ENCODE results near the gene KIF22. TPM values are rescaled to one million over a fixed set of nuclear protein-coding genes. Genes with fewer than 3 reads are reported as not detected.

The KIF22 gene
- total and polyA plus RNA-seq, 2 donors (not counting 1 experiment from before 2014, with no cell fraction given), result 12.3 to 17.7 TPM

GRCh38 chr16:29854520-29855100 lies 64.1 kb downstream of the KIF22 start:
- DNase-seq (ENCODE audit: low read depth in 2 of 2), result no peak
- Histone ChIP-seq H2AFZ (ENCODE audit: low read length) (no peak overlapping the region), H3K9me3 (ENCODE audit: control insufficient read depth, insufficient read depth, low read depth, low read length) (no peaks in the 10 kb centered on the region), H3K79me2 (ENCODE audit: control insufficient read depth, insufficient read depth, low read length) (no peaks in the 10 kb centered on the region), H3K4me3 (replicated peaks in 1 of 4; ENCODE audit: control extremely low read depth in 1 of 4, insufficient read depth in 1 of 4, low read depth in 3 of 4, low read length in 4 of 4) (no peak overlapping the region), H3K27me3 (ENCODE audit: control insufficient read depth, insufficient read depth, low read length) (no peaks in the 10 kb centered on the region), H3K4me1 (ENCODE audit: control insufficient read depth, extremely low read depth, insufficient read depth, low read length) (no peaks in the 10 kb centered on the region), H4K20me1 (ENCODE audit: control insufficient read depth, extremely low read depth, insufficient read depth, low read length) (no peaks in the 10 kb centered on the region), H3K4me2 (ENCODE audit: extremely low read depth, insufficient read depth, low read length) (no peak overlapping the region), H3K9ac (ENCODE audit: insufficient read depth, low read length) (no peak overlapping the region), H3K36me3 (ENCODE audit: control insufficient read depth, insufficient read depth, low read length) (peaks cover 11% of the 10 kb centered on the region), H3K27ac (ENCODE audit: insufficient read depth, low read length) (no peak overlapping the region)
- TF ChIP-seq CTCF (conservative IDR thresholded peaks at IDR 0.05 in 1 of 2, IDR thresholded peaks at IDR 0.05 in 1 of 2; ENCODE audit: low read depth in 1 of 2, low read length in 2 of 2) (no peak), EZH2 (IDR thresholded peaks at IDR 0.05; ENCODE audit: low read length, missing control alignments) (no peak)

Other genes with a start within 250 kb of the KIF22 start
- gene SPN, start 127.5 kb upstream of the KIF22 start, total RNA-seq, result not detected in 2 replicates
- 0.01 and 0.05 TPM in 2 replicates for gene SPN, start 127.5 kb upstream of the KIF22 start, polyA plus RNA-seq
- 53.7 and 94.0 TPM in 2 replicates for gene QPRT, start 111.6 kb upstream of the KIF22 start, total RNA-seq
- gene QPRT, start 111.6 kb upstream of the KIF22 start, polyA plus RNA-seq, result 10.3 and 27.7 TPM in 2 replicates
- gene C16orf54, start 44.8 kb upstream of the KIF22 start, total RNA-seq, result not detected in 2 replicates
- gene C16orf54, start 44.8 kb upstream of the KIF22 start, polyA plus RNA-seq, result not detected in 2 replicates
- gene ZG16, start 12.5 kb upstream of the KIF22 start, total RNA-seq, result not detected in 2 replicates
- not detected in 2 replicates for gene ZG16, start 12.5 kb upstream of the KIF22 start, polyA plus RNA-seq
- gene MAZ, start 15.8 kb downstream of the KIF22 start, total RNA-seq, result 131 and 136 TPM in 2 replicates
- gene MAZ, start 15.8 kb downstream of the KIF22 start, polyA plus RNA-seq, result 68.1 and 96.6 TPM in 2 replicates
- gene PRRT2, start 21.4 kb downstream of the KIF22 start, total RNA-seq, result 2.1 TPM in 2 replicates
- gene PRRT2, start 21.4 kb downstream of the KIF22 start, polyA plus RNA-seq, result 1.3 and 2.9 TPM in 2 replicates
- gene PAGR1, start 25.4 kb downstream of the KIF22 start, total RNA-seq, result 10.7 and 12.1 TPM in 2 replicates
- gene PAGR1, start 25.4 kb downstream of the KIF22 start, polyA plus RNA-seq, result 10.0 and 16.2 TPM in 2 replicates
- gene MVP, start 29.7 kb downstream of the KIF22 start, total RNA-seq, result 336 and 518 TPM in 2 replicates
- gene MVP, start 29.7 kb downstream of the KIF22 start, polyA plus RNA-seq, result 208 and 214 TPM in 2 replicates
- gene CDIPT, start 72.5 kb downstream of the KIF22 start, total RNA-seq, result 89.1 and 99.6 TPM in 2 replicates
- gene CDIPT, start 72.5 kb downstream of the KIF22 start, polyA plus RNA-seq, result 78.1 and 84.9 TPM in 2 replicates
- gene SEZ6L2, start 108.8 kb downstream of the KIF22 start, total RNA-seq, result 1.8 and 2.6 TPM in 2 replicates
- gene SEZ6L2, start 108.8 kb downstream of the KIF22 start, polyA plus RNA-seq, result 0.80 and 1.2 TPM in 2 replicates
- gene ASPHD1, start 109.7 kb downstream of the KIF22 start, total RNA-seq, result 5.4 and 5.9 TPM in 2 replicates
- 0.77 and 1.3 TPM in 2 replicates for gene ASPHD1, start 109.7 kb downstream of the KIF22 start, polyA plus RNA-seq
- 4.6 and 6.3 TPM in 2 replicates for gene KCTD13, start 135.5 kb downstream of the KIF22 start, total RNA-seq
- gene KCTD13, start 135.5 kb downstream of the KIF22 start, polyA plus RNA-seq, result 5.7 and 5.9 TPM in 2 replicates
- gene TMEM219, start 171.3 kb downstream of the KIF22 start, total RNA-seq, result 80.6 and 100 TPM in 2 replicates
- 79.4 and 86.3 TPM in 2 replicates for gene TMEM219, start 171.3 kb downstream of the KIF22 start, polyA plus RNA-seq
- gene TAOK2, start 183.1 kb downstream of the KIF22 start, total RNA-seq, result 36.5 and 41.3 TPM in 2 replicates
- 12.3 and 14.3 TPM in 2 replicates for gene TAOK2, start 183.1 kb downstream of the KIF22 start, polyA plus RNA-seq
- 5.6 and 7.9 TPM in 2 replicates for gene HIRIP3, start 204.9 kb downstream of the KIF22 start, total RNA-seq
- 3.0 and 7.2 TPM in 2 replicates for gene HIRIP3, start 204.9 kb downstream of the KIF22 start, polyA plus RNA-seq
- gene INO80E, start 205.5 kb downstream of the KIF22 start, total RNA-seq, result 16.3 and 18.5 TPM in 2 replicates
- gene INO80E, start 205.5 kb downstream of the KIF22 start, polyA plus RNA-seq, result 21.9 and 37.1 TPM in 2 replicates
- gene DOC2A, start 220.3 kb downstream of the KIF22 start, total RNA-seq, result 0.26 and 0.33 TPM in 2 replicates
- gene DOC2A, start 220.3 kb downstream of the KIF22 start, polyA plus RNA-seq, result 0.03 TPM in 1 of 2 replicates, not detected in the other
- not detected in 2 replicates for gene C16orf92, start 232.4 kb downstream of the KIF22 start, total RNA-seq
- not detected in 2 replicates for gene C16orf92, start 232.4 kb downstream of the KIF22 start, polyA plus RNA-seq
- gene TLCD3B, start 240.5 kb downstream of the KIF22 start, total RNA-seq, result not detected in 2 replicates
- gene TLCD3B, start 240.5 kb downstream of the KIF22 start, polyA plus RNA-seq, result 0.11 TPM in 1 of 2 replicates, not detected in the other

All from fibroblast of lung (primary cell).